Endometrium (tissue), 2 donors: Measurements from ENCODE around the gene BMPER.

ENCODE experiments used
- FAIRE-seq: peaks from 2 replicates; lab custom pipeline; 2012; peaks lifted over from hg19 to GRCh38; lab: Jason Lieb, UNC
- donor health status: control.
- donor health status: control.

The BMPER gene

GRCh38 chr7:33970536-33970935 lies 65.2 kb downstream of the BMPER start:
- no peak for FAIRE-seq

- no peak for FAIRE-seq
Measured at GRCh38 chr7:33971106-33971505, 65.8 kb downstream of the BMPER start.

GRCh38 chr7:33973231-33974015 lies 68.1 kb downstream of the BMPER start:
- no peak for FAIRE-seq

- FAIRE-seq: no peak
Measured at GRCh38 chr7:33979300-33979806, 74.0 kb downstream of the BMPER start.

- FAIRE-seq: no peak
Measured at GRCh38 chr7:33979807-33980355, 74.5 kb downstream of the BMPER start.

- no peak for FAIRE-seq
Measured at GRCh38 chr7:33981226-33981625, 75.9 kb downstream of the BMPER start.

- FAIRE-seq: no peak
Measured at GRCh38 chr7:33981671-33982424, 76.5 kb downstream of the BMPER start.

- FAIRE-seq: no peak
Measured at GRCh38 chr7:33982425-33982786, 77.1 kb downstream of the BMPER start.

- FAIRE-seq: no peak
Measured at GRCh38 chr7:33986451-33986850, 81.1 kb downstream of the BMPER start.

GRCh38 chr7:33986951-33987947 lies 81.9 kb downstream of the BMPER start:
- no peak for FAIRE-seq

- FAIRE-seq: no peak
Measured at GRCh38 chr7:33996899-33997298, 91.6 kb downstream of the BMPER start.

- FAIRE-seq: no peak
Measured at GRCh38 chr7:33998476-33998875, 93.1 kb downstream of the BMPER start.

GRCh38 chr7:34011017-34011695 lies 105.8 kb downstream of the BMPER start:
- FAIRE-seq: no peak

- FAIRE-seq: no peak
Measured at GRCh38 chr7:34011696-34012095, 106.4 kb downstream of the BMPER start.

- FAIRE-seq: no peak
Measured at GRCh38 chr7:34013421-34013820, 108.1 kb downstream of the BMPER start.

GRCh38 chr7:34015651-34016050 lies 110.3 kb downstream of the BMPER start:
- no peak for FAIRE-seq

GRCh38 chr7:34016876-34017275 lies 111.5 kb downstream of the BMPER start:
- FAIRE-seq: no peak

- FAIRE-seq: no peak
Measured at GRCh38 chr7:34019301-34019790, 114.0 kb downstream of the BMPER start.

- FAIRE-seq: no peak
Measured at GRCh38 chr7:34022626-34023025, 117.3 kb downstream of the BMPER start.

GRCh38 chr7:34025600-34025999 lies 120.3 kb downstream of the BMPER start:
- no peak for FAIRE-seq
